Panc1 (cell line): Measurements from ENCODE around the gene TUBB8. TPM values are rescaled to one million over a fixed set of nuclear protein-coding genes. Genes with fewer than 3 reads are reported as not detected.

Experiments
- ATAC-seq: fragments of 200-7000 bp; cut with Tn5 transposase; 2 replicates; pipeline ENCODE4 v1.9.1; 2020; ENCODE audit warnings: mild to moderate bottlenecking, moderate library complexity
- BruUV-seq: library from RNA; stranded (reverse); fragments of 400-500 nt; replicated peaks from 2 replicates; lab custom pipeline; 2021; lab: Mats Ljungman, UMichigan
- CTCF ChIA-PET: fragments of 300-600 bp; sonication (Branson Sonifier 250); formaldehyde crosslinking; loops from one replicate; lab custom pipeline; 2022; ENCODE audit warnings: antibody characterized with exemption; lab: Charles Lee
- POLR2A ChIA-PET: fragments of 300-600 bp; sonication (Branson Sonifier 250); formaldehyde crosslinking; loops from one replicate; lab custom pipeline; 2022; ENCODE audit warnings: antibody characterized with exemption; lab: Charles Lee
- DNase-seq: peaks from one replicate; pipeline ENCODE4 v3.0.0-alpha.2; 2010; ENCODE audit warnings: low read depth, low spot score
- H3K27ac ChIP-seq: 2 replicates; pipeline ENCODE4 v1.5.1; 2011; ENCODE audit warnings: mild to moderate bottlenecking, low read length, inconsistent platforms
- H3K27me3 ChIP-seq: fragments of 200-500 bp; sonication (Bioruptor generic); 2 replicates; pipeline ENCODE4 v1.6.0; 2014; ENCODE audit warnings: low read length, inconsistent platforms; ENCODE audit not compliant: control insufficient read depth, insufficient read depth
- H3K36me3 ChIP-seq: fragments of 200-500 bp; sonication (Bioruptor generic); 2 replicates; pipeline ENCODE4 v1.5.1; 2014; ENCODE audit warnings: inconsistent platforms, mild to moderate bottlenecking, low read length, moderate library complexity; ENCODE audit not compliant: control insufficient read depth, insufficient read depth
- H3K4me1 ChIP-seq: 2 replicates; pipeline ENCODE4 v1.5.1; 2011; ENCODE audit warnings: inconsistent platforms, mild to moderate bottlenecking, low read length, moderate library complexity; ENCODE audit not compliant: control insufficient read depth, insufficient read depth
- H3K4me3 ChIP-seq, 2 experiments: 2 replicates each; pipeline ENCODE4 v1.5.1; 2011 to 2012; ENCODE audit warnings: low read depth in 2 of 2, low read length in 2 of 2, mild to moderate bottlenecking in 2 of 2, inconsistent platforms in 1 of 2, moderate library complexity in 1 of 2
- H3K9me3 ChIP-seq: fragments of 200-500 bp; sonication (Bioruptor generic); 2 replicates; pipeline ENCODE4 v1.5.1; 2014; ENCODE audit warnings: low read depth, mild to moderate bottlenecking, inconsistent platforms, low read length, moderate library complexity; ENCODE audit not compliant: control insufficient read depth, insufficient read depth
- CTCF ChIP-seq: fragments of 450-650 bp; IDR thresholded peaks from 2 replicates; pipeline ENCODE4 v1.5.1; 2017; ENCODE audit warnings: mild to moderate bottlenecking
- POLR2AphosphoS5 ChIP-seq: IDR thresholded peaks from 2 replicates; pipeline ENCODE4 v1.6.1; 2012; ENCODE audit warnings: mild to moderate bottlenecking, low read depth, low read length, moderate library complexity
- REST ChIP-seq, 2 experiments: IDR thresholded peaks; 2 replicates each; pipeline ENCODE4 v1.6.1; 2011 to 2012; ENCODE audit warnings: low read depth in 2 of 2, control low read depth in 1 of 2, low read length in 1 of 2, mild to moderate bottlenecking in 1 of 2, moderate library complexity in 1 of 2; ENCODE audit not compliant: insufficient read depth in 1 of 2
- SIN3A ChIP-seq: IDR thresholded peaks from 2 replicates; pipeline ENCODE4 v1.6.1; 2012; ENCODE audit warnings: low read depth, mild to moderate bottlenecking, low read length, moderate library complexity, borderline replicate concordance; ENCODE audit not compliant: insufficient read depth
- TCF7L2 ChIP-seq: IDR thresholded peaks from 2 replicates; pipeline ENCODE4 v1.6.1; 2011; ENCODE audit warnings: mild to moderate bottlenecking, low read depth, low read length, inconsistent platforms
- in situ Hi-C: cut with HindIII; loops from 2 replicates; pipeline ENCODE4 v1.10.0; 2016; ENCODE audit warnings: low sequenced_read_pairs, low pct_unique_long_range_greater_than_20kb
- intact Hi-C: fragments of 100-400 bp; cut with micrococcal nuclease; formaldehyde crosslinking; loops from one replicate; pipeline ENCODE4 v1.10.0; 2022; ENCODE audit not compliant: unreplicated experiment
- total RNA-seq: library from RNA; stranded (reverse); gene quantifications from one replicate; pipeline ENCODE4 v1.2.1, GENCODE V29; 2021; ENCODE audit not compliant: unreplicated experiment

The TUBB8 gene
- total RNA-seq, 1 experiment from 2014 or later: 0.08 TPM

- ChIA-PET POLR2A (no interaction called here), CTCF (no interaction called here)
- Histone ChIP-seq H3K4me3 (no peak overlapping the region), H3K27ac (no peak overlapping the region), H3K9me3 (no peaks in the 10 kb centered on the region), H3K36me3 (no peaks in the 10 kb centered on the region), H3K4me1 (no peaks in the 10 kb centered on the region), H3K27me3 (no peaks in the 10 kb centered on the region)
- ATAC-seq (no peak), DNase-seq (no peak)
- in situ Hi-C loops (no loop called here), intact Hi-C loops (no loop called here)
- no TSS peak for BruUV-seq
- TF ChIP-seq SIN3A: no peak
- TF ChIP-seq POLR2AphosphoS5: no peak
- TF ChIP-seq REST (IDR thresholded peaks at IDR 0.05; ENCODE audit: insufficient read depth in 1 of 2, low read depth in 2 of 2, low read length in 1 of 2): no peak
- no peak for TF ChIP-seq CTCF
- TF ChIP-seq TCF7L2: no peak
These were observed 35.9 kb upstream of the TUBB8 start for GRCh38 chr10:85044-85443.

DNA sequence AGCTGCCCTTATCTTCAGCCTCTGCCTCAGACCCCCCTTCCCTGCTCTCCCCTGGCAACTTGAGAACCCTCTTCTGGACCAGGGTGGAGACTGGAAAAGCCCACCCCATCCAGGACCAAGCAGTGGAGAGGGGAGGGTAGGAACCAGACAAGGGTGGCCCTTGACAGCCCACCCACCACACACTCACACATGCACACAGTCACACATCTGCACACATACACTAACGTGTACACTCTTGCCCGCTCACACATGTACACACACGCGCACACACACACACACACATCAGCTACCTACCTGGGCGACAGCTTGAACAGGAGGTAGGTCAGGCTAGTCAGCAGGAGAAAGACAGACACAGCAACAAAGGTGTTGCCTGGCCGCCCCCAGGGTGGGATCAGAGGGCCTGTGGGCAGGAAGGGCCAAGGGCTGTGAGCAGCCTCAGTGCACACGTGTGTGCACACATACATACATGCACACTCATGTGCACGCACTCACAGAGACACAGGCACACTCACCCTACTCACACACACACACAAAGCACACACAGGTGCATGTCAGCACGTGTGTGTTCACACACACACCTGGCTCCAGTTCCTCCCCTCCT, 34.9 kb upstream of the TUBB8 start:
- TF ChIP-seq TCF7L2 (no peak), SIN3A (no peak), REST (IDR thresholded peaks at IDR 0.05; ENCODE audit: insufficient read depth in 1 of 2, low read depth in 2 of 2, low read length in 1 of 2) (no peak), CTCF (no peak), POLR2AphosphoS5 (no peak)
- H3K4me1 ChIP-seq: no peaks in the 10 kb centered on the region
- H3K27ac ChIP-seq: no peak overlapping the region
- H3K36me3 ChIP-seq: no peaks in the 10 kb centered on the region
- DNase-seq (no peak), ATAC-seq (no peak)
- ChIA-PET CTCF (no interaction called here), POLR2A (no interaction called here)
- no TSS peak for BruUV-seq
- no peak overlapping the region for H3K4me3 ChIP-seq
- H3K9me3 ChIP-seq: no peaks in the 10 kb centered on the region
- H3K27me3 ChIP-seq: no peaks in the 10 kb centered on the region
- in situ Hi-C loops (no loop called here), intact Hi-C loops (no loop called here)
